ENCODE results near the gene ZNF599.

ZNF599 gene

GRCh38 chr19:34734537-34735103 lies 38.4 kb downstream of the ZNF599 start:
- DNase-seq: no peak

- DNase-seq: peak; percentile 86
Measured at GRCh38 chr19:34733746-34734536, 39.1 kb downstream of the ZNF599 start, which contains the start of gene ZNF181. Gene ZNF181 (plus strand): TSS chr19:34734243. CDS start chr19:34735038, 795 bp downstream.

GRCh38 chr19:34733266-34733745 lies 39.7 kb downstream of the ZNF599 start:
- peak; percentile 84 for DNase-seq

DNA sequence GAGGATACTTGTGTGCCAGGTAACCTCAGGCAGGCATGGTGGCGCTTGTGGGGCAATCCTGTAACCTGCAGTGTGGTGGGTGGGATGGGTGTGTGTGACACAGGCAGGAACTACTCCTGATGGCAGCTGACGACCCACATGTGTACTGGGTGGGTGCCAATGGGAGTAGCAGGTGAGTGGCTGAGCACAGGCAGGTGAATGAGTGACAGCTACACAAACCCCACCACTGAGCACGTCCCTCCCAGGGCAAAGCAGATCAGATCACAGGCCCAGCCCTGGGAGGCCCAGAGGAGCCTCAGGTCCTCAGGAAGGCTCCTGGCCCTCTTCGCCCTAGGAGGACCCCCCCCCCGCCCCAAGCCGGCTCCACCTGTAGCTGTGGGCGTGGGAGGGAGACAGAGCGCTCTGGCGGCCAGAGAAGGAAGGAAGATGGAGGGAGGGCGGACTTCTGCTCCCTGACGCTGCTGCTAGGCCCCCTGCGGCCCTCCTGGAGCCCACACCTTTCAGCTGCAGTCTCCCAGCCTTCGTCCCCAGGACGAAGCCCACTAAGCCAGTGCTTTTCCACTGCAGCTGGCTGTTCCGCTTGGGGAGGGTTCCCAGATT lies 40.3 kb downstream of the ZNF599 start:
- DNase-seq: peak; percentile 19

DNA sequence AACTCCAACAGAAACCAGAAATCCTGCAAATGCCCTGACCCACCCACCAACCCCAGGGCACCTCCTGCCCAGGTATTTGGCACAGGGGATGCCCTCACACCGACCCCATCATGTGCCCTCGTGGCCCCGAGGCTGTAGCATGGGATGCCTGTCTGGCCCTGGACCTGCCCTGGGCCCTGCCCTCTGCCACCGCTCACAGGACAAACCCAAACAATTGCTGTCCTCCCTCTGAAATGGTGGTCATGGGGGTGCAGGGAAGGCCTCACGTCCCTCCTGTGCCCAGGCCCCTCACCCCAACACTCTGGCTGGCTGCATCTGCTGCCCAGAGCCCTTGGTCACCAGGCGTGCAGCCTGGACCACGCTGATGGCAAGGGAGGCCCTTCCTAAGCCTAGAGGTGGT lies 41.1 kb downstream of the ZNF599 start:
- no peak for DNase-seq

DNA sequence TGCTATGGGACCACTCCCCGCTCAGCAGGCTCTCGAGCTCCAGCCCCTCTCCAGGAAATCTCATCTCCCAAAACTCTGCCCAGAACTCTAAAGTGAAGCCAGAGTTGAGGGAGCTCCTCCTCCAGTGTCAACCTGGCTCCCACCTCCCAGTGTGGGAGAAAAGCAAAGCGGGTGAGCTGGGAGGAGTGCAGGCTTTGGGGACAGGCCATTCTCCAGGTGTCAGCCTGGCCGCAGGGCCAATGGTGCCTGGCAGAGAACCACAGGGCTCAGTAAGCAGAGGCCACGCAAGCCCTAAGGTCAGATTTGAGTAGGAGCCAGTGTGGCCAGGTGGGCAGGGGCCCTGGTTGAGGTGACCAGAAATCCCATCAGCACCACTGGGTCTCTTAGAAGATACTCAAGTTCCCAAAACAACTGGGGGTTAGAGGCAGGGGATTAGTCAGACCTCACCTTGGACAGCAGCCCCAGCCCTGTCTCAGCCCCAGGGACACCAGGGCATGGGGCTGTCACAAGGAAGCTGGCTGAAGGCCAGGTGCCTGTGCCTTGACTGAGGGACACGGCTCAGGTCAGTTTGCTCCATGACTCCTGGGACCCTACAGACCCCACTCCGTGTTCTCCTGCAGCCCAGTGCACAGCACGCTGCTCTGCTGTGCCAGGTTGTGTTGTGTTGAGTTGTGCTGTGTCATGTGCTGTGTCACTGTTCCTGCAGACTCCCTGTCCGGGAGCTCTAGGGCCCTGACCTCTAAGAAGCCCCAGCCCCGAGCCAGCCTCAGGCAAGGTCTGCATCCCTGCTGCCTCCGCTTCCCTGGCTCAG lies 41.8 kb downstream of the ZNF599 start:
- no peak for DNase-seq

GRCh38 chr19:34725400-34725799 lies 47.6 kb downstream of the ZNF599 start:
- no peak for DNase-seq

GRCh38 chr19:34722353-34722752 lies 50.7 kb downstream of the ZNF599 start:
- no peak for DNase-seq

- DNase-seq: no peak
Measured at GRCh38 chr19:34715357-34715756, 57.7 kb downstream of the ZNF599 start.

DNA sequence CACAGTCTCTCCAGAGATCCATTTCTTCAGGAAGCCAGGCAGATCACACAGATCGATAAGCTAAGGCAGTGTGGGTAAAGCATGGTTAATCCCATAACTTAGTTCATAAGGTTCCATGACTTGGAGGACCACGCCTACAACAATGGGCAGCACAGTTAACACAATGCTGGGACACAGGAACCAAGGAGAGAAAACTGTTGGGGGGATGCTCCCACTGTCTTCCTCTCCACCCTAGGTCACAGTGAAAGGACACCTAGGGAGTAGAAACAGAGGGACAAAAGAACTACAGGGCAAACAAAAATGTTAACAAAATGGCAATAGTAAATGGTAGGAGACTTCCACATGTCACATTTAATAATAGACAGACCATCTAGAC lies 59.8 kb downstream of the ZNF599 start:
- no peak for DNase-seq

DNA sequence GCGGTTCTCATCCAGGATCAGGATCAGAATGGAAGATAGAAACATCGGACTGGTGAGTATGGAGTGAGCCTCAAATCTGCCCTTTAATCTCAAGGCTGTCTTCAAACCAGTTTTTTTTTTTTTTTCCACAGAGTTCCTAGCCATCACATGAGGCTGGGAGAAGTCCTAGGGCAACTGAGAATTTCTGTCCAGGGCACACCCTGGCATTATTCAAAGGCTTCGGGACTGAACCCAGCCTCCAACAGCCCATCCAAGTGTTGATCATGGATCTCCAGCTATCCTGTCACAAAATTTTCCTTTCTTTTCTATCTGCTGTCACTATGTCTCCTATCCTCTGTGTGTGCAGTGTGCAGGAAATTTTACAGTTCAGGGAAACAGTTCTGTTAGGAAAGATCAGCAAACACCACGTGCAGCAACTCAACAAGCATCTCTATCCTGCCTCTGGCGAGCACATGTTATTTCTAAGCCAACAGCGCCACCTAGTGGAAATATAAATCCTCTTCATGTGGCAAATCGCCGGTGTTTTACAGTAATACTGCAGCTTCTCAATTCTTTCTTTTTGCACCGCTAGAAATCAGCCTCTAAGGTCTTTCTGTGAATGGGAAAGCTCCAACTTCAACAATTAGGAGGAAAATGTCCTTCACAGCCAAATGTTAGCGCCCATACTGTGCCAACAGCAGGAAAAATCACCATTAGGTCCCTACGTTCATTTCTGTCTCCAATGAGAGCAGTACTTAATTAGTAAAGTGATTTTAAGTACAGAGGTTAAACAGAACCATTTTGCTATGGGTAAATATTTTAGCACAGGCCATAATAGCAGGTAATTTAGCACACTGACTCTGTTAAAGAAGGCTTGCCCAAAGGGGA lies 60.4 kb downstream of the ZNF599 start:
- DNase-seq: peak; percentile 5

DNA sequence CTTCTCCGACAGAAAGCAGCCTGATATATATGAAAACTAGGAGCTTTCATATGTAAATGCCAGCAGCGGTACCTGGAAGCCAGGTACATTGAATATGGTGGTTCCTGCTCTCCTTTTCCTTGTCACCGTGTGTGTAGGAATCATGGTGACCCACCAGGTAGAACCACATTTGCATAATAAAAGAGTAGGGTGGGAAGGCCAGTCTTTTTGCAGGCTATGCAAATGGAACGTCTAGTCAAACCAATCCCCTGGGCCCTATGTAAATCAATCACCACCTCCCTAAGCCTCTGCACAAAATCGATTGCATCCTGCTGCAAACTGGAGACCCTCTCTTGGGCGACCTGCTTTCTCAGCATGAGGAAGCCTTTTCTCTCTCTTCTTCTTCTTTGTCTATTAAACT lies 61.1 kb downstream of the ZNF599 start:
- no peak for DNase-seq
